HCT116 (cell line): ENCODE measurements around the gene PMPCB. TPM values are rescaled to one million over a fixed set of nuclear protein-coding genes. Genes with fewer than 3 reads are reported as not detected.
A peak's percentile ranks its signal among the peaks of the same experiment; 100 is the strongest.

Experiments
- ATAC-seq: fragments of 200-7000 bp; cut with Tn5 transposase; 2 replicates; pipeline ENCODE4 v1.9.1; 2020; ENCODE audit warnings: mild to moderate bottlenecking, moderate library complexity
- Bru-seq: library from RNA; stranded (reverse); fragments of 400-500 nt; gene quantifications from one replicate; lab custom pipeline; 2021; lab: Mats Ljungman, UMichigan
- BruChase-seq, 2 experiments: library from RNA; stranded (reverse); fragments of 400-500 nt; gene quantifications; one replicate each; lab custom pipeline; 2021; lab: Mats Ljungman, UMichigan
- BruUV-seq: library from RNA; stranded (reverse); fragments of 400-500 nt; replicated peaks from 2 replicates; lab custom pipeline; 2021; lab: Mats Ljungman, UMichigan
- CTCF ChIA-PET: fragments of 300-600 bp; sonication (Branson Sonifier 250); formaldehyde crosslinking; loops from one replicate; lab custom pipeline; 2021; ENCODE audit warnings: antibody characterized with exemption; lab: Charles Lee
- POLR2A ChIA-PET: fragments of 300-600, 350-600 bp; sonication (Branson Sonifier 250); formaldehyde crosslinking; loops from one replicate; lab custom pipeline; 2021; ENCODE audit warnings: antibody characterized with exemption; lab: Charles Lee
- RAD21 ChIA-PET, 2 experiments: fragments of 300-600 bp; sonication (Branson Sonifier 250); formaldehyde crosslinking; loops; one replicate each; lab custom pipeline; 2023; ENCODE audit warnings: low total read pairs in 2 of 2; ENCODE audit not compliant: uncharacterized antibody in 2 of 2, unreplicated experiment in 2 of 2, low non-redundant PET in 1 of 2; lab: Charles Lee
- DNase-seq: peaks from one replicate; pipeline ENCODE4 v3.0.0-alpha.2; 2010; ENCODE audit warnings: low read depth, low spot score
- H2AFZ ChIP-seq: fragments of 200-600 bp; shearing (Covaris generic), sonication (generic); 2 replicates; pipeline ENCODE4 v1.6.1; 2017; ENCODE audit warnings: low read depth, mixed run types, mixed read lengths, antibody characterized with exemption, low read length; ENCODE audit not compliant: poor library complexity, severe bottlenecking
- H3K27ac ChIP-seq: 2 replicates; pipeline ENCODE4 v1.5.1; 2012; ENCODE audit warnings: low read depth, low read length
- H3K27me3 ChIP-seq: fragments of 200-600 bp; sonication (generic); 2 replicates; pipeline ENCODE4 v1.6.1; 2016; ENCODE audit warnings: mixed run types, low read length, mixed read lengths; ENCODE audit not compliant: insufficient read depth
- H3K36me3 ChIP-seq, 2 experiments: fragments of 200-500 bp in 1 of 2; fragments of 200-600 bp in 1 of 2; sonication (Bioruptor generic) in 1 of 2; sonication (generic) in 1 of 2; 2 replicates each; pipeline versions ENCODE4 v1.5.1 to v1.6.1; 2014 to 2016; ENCODE audit warnings: low read length in 2 of 2, inconsistent platforms in 1 of 2, mixed read lengths in 1 of 2, mixed run types in 1 of 2; ENCODE audit not compliant: insufficient read depth in 2 of 2, control insufficient read depth in 1 of 2
- H3K4me1 ChIP-seq, 2 experiments: fragments of 200-600 bp in 1 of 2; sonication (generic) in 1 of 2; 2 replicates each; pipeline versions ENCODE4 v1.5.1 to v1.6.1; 2012 to 2017; ENCODE audit warnings: low read length in 2 of 2, inconsistent platforms in 1 of 2, mild to moderate bottlenecking in 1 of 2, mixed read lengths in 1 of 2, mixed run types in 1 of 2, moderate library complexity in 1 of 2; ENCODE audit not compliant: insufficient read depth in 2 of 2, control insufficient read depth in 1 of 2
- H3K4me2 ChIP-seq: fragments of 200-600 bp; sonication (generic); 2 replicates; pipeline ENCODE4 v1.6.1; 2017; ENCODE audit warnings: mixed run types, low read length, mixed read lengths
- H3K4me3 ChIP-seq, 2 experiments: fragments of 200-600 bp in 1 of 2; sonication (generic) in 1 of 2; replicated peaks in 1 of 2; 2 replicates each; pipeline ENCODE4 v1.5.1; 2011 to 2016; ENCODE audit warnings: low read length in 2 of 2, control low read depth in 1 of 2, low read depth in 1 of 2, mild to moderate bottlenecking in 1 of 2, mixed read lengths in 1 of 2, mixed run types in 1 of 2
- H3K79me2 ChIP-seq: fragments of 200-600 bp; sonication (generic); 2 replicates; pipeline ENCODE4 v1.6.1; 2017; ENCODE audit warnings: mild to moderate bottlenecking, mixed run types, low read length, moderate library complexity, mixed read lengths; ENCODE audit not compliant: insufficient read depth
- H3K9ac ChIP-seq: fragments of 200-600 bp; sonication (generic); 2 replicates; pipeline ENCODE4 v1.6.1; 2016; ENCODE audit warnings: low read length, mixed read lengths
- H3K9me2 ChIP-seq: fragments of 200-600 bp; sonication (generic), shearing (Covaris generic); 2 replicates; pipeline ENCODE4 v1.6.1; 2017; ENCODE audit warnings: mixed run types, mild to moderate bottlenecking, moderate library complexity; ENCODE audit not compliant: insufficient read depth
- H3K9me3 ChIP-seq, 2 experiments: fragments of 200-500 bp in 1 of 2; fragments of 200-600 bp in 1 of 2; sonication (Bioruptor generic) in 1 of 2; sonication (generic) in 1 of 2; 2 replicates each; pipeline ENCODE4 v1.6.1; 2014 to 2017; ENCODE audit warnings: low read length in 2 of 2, mixed read lengths in 2 of 2, inconsistent platforms in 1 of 2, low read depth in 1 of 2, mild to moderate bottlenecking in 1 of 2, mixed run types in 1 of 2, moderate library complexity in 1 of 2; ENCODE audit not compliant: control insufficient read depth in 1 of 2, insufficient read depth in 1 of 2
- H4K20me1 ChIP-seq: fragments of 200-600 bp; sonication (generic), shearing (Covaris generic); 2 replicates; pipeline ENCODE4 v1.6.1; 2017; ENCODE audit warnings: mixed run types, mild to moderate bottlenecking, moderate library complexity; ENCODE audit not compliant: insufficient read depth
- CBX3 ChIP-seq: IDR thresholded peaks from 2 replicates; pipeline ENCODE4 v1.6.1; 2012; ENCODE audit warnings: low read depth
- CEBPB ChIP-seq: IDR thresholded peaks from 2 replicates; pipeline ENCODE4 v1.6.1; 2012; ENCODE audit warnings: low read depth
- ELF1 ChIP-seq: IDR thresholded peaks from 2 replicates; pipeline ENCODE4 v1.6.1; 2012; ENCODE audit warnings: low read depth, borderline replicate concordance
- EZH2phosphoT487 ChIP-seq: fragments of 200-600 bp; IDR thresholded peaks from 2 replicates; pipeline ENCODE4 v1.6.1; 2018; ENCODE audit warnings: antibody characterized with exemption, borderline replicate concordance
- JUND ChIP-seq: IDR thresholded peaks from 2 replicates; pipeline ENCODE4 v1.6.1; 2012
- RAD21 ChIP-seq: IDR thresholded peaks from 2 replicates; pipeline ENCODE4 v1.6.1; 2012; ENCODE audit warnings: low read depth, mild to moderate bottlenecking
- SIN3A ChIP-seq: IDR thresholded peaks from 2 replicates; pipeline ENCODE4 v1.6.1; 2012; ENCODE audit warnings: low read depth
- SRF ChIP-seq: IDR thresholded peaks from 2 replicates; pipeline ENCODE4 v1.6.1; 2012; ENCODE audit warnings: low read depth
- YY1 ChIP-seq: IDR thresholded peaks from 2 replicates; pipeline ENCODE4 v1.6.1; 2011; ENCODE audit warnings: low read length, low read depth, moderate library complexity, mild to moderate bottlenecking; ENCODE audit not compliant: insufficient replicate concordance; ENCODE audit errors: extremely low read depth
- ZFX ChIP-seq: fragments of 450-650 bp; IDR thresholded peaks from 2 replicates; pipeline ENCODE4 v1.6.1; 2017
- intact Hi-C: fragments of 100-400 bp; cut with micrococcal nuclease; formaldehyde crosslinking; loops from 2 replicates; pipeline ENCODE4 v1.10.0; 2022
- long read RNA-seq: library from polyadenylated mRNA; unstranded; transcript quantifications from one replicate; pipeline ENCODE4 v2.0.0, GENCODE V29; 2021; ENCODE audit not compliant: unreplicated experiment
- polyA plus RNA-seq: library from polyadenylated mRNA; unstranded; fragments of >200 nt; gene quantifications from 2 replicates; pipeline ENCODE4 v1.2.1, GENCODE V29; 2012; ENCODE audit warnings: missing spikeins
- total RNA-seq: library from RNA; stranded (reverse); gene quantifications from one replicate; pipeline ENCODE4 v1.2.1, GENCODE V29; 2021; ENCODE audit not compliant: unreplicated experiment
- TF ChIP-seq, protein P1 (sequence below), 3 experiments: fragments of 200-600 bp in 1 of 3; sonication (generic) in 1 of 3; IDR thresholded peaks in 2 of 3; conservative IDR thresholded peaks in 1 of 3; 2 replicates each; pipeline ENCODE4 v1.5.1; 2012 to 2017; ENCODE audit warnings: low read depth in 2 of 3, low read length in 2 of 3, antibody characterized with exemption in 1 of 3, borderline replicate concordance in 1 of 3, control low read depth in 1 of 3, mild to moderate bottlenecking in 1 of 3, mixed read lengths in 1 of 3, mixed run types in 1 of 3, moderate library complexity in 1 of 3; ENCODE audit not compliant: insufficient read depth in 1 of 3
- TF ChIP-seq, protein P2 (sequence below): IDR thresholded peaks from 2 replicates; pipeline ENCODE4 v1.6.1; 2011; ENCODE audit warnings: mild to moderate bottlenecking, low read length, moderate library complexity; ENCODE audit not compliant: insufficient replicate concordance; ENCODE audit errors: extremely low read depth
- TF ChIP-seq, protein P3 (sequence below): IDR thresholded peaks from 2 replicates; pipeline ENCODE4 v1.6.1; 2012; ENCODE audit warnings: low read depth

Gene PMPCB, protein sequence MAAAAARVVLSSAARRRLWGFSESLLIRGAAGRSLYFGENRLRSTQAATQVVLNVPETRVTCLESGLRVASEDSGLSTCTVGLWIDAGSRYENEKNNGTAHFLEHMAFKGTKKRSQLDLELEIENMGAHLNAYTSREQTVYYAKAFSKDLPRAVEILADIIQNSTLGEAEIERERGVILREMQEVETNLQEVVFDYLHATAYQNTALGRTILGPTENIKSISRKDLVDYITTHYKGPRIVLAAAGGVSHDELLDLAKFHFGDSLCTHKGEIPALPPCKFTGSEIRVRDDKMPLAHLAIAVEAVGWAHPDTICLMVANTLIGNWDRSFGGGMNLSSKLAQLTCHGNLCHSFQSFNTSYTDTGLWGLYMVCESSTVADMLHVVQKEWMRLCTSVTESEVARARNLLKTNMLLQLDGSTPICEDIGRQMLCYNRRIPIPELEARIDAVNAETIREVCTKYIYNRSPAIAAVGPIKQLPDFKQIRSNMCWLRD
- total RNA-seq: 73.9 TPM
- 55.0 and 72.6 TPM in 2 replicates for polyA plus RNA-seq
- percentile 94 among the genes with signal in this experiment for Bru-seq, nascent RNA
- percentile 91 among the genes with signal in this experiment for BruChase-seq, experiment 1, labeled RNA remaining after a 6-hour chase
- percentile 85 among the genes with signal in this experiment for BruChase-seq, experiment 2, labeled RNA remaining after a 2-hour chase
- long read RNA-seq, transcript PMPCB-201 (13 exons, 2,472 nt): major isoform, 95 of 122 reads
- long read RNA-seq, transcript PMPCB-202 (12 exons, 1,714 nt): minor isoform, 7 of 122 reads
- long read RNA-seq, partial matches to known transcripts: 12 of 122 reads
- long read RNA-seq, other reads (novel, unspliced or antisense): 6 of 122 reads

DNA sequence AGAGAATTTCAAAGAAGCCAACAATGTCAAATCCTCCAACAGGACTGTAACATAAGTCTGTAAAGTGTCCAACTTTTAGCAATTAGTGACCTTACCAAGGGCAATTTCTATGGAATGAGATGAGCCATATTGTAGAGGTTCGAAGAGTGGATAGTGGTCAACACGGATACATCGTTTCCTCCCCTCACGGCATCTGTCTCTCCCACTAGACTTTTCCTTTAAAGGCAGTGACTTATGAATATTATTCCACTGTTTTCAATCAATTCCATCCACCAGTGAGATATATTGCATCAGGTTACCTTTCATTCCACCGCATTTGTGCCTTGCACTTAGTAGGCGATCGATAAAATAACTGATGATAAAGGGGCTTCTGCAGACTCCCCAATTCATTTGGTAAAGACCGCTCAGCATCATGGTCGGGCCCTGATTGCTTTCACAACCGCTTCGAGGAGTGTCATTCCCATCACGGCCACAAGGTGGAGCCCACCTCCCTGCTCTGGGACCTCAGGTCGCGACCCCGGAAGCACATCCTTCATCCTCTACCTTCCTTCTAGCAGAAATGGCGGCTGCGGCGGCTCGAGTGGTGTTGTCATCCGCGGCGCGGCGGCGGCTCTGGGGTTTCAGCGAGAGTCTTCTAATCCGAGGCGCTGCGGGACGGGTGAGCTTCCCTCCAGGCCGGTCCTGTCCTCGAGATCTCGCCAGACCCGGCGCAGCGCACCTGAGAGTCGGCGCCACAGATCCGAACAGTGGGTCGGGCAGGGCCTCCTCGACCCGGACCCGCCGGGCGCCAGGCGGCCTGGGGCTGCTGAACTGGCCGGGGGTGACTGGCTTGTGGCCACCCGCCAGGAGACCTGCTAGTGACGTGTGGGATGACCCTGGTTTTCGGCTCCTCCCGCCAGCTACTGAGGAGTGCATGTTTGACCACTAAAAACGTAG, at the start of gene PMPCB:
PMPCB (plus strand) TSS at position 535 of the 936 bp plus-strand sequence; CDS start at position 560, 25 bp downstream.
- POLR2A ChIA-PET: no interaction called here
- H3K4me1 ChIP-seq: peaks cover 6 to 14% of the 10 kb centered on the region in 2 experiments; a peak in 3 of 4 replicates
- TF ChIP-seq YY1 (peak; percentile 96), CEBPB (no peak), SRF (no peak), EZH2phosphoT487 (no peak), ZFX (peak; percentile 89), RAD21 (peak; percentile 86), CBX3 (peak; percentile 83; the same call in 1 of the 2 replicates), JUND (no peak), ELF1 (peak; percentile 62), SIN3A (peak; percentile 95)
- TF ChIP-seq, protein P1, sequence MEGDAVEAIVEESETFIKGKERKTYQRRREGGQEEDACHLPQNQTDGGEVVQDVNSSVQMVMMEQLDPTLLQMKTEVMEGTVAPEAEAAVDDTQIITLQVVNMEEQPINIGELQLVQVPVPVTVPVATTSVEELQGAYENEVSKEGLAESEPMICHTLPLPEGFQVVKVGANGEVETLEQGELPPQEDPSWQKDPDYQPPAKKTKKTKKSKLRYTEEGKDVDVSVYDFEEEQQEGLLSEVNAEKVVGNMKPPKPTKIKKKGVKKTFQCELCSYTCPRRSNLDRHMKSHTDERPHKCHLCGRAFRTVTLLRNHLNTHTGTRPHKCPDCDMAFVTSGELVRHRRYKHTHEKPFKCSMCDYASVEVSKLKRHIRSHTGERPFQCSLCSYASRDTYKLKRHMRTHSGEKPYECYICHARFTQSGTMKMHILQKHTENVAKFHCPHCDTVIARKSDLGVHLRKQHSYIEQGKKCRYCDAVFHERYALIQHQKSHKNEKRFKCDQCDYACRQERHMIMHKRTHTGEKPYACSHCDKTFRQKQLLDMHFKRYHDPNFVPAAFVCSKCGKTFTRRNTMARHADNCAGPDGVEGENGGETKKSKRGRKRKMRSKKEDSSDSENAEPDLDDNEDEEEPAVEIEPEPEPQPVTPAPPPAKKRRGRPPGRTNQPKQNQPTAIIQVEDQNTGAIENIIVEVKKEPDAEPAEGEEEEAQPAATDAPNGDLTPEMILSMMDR (IDR thresholded peaks at IDR 0.05 in 2 of 3, conservative IDR thresholded peaks at IDR 0.05 in 1 of 3; ENCODE audit: borderline replicate concordance in 1 of 3, insufficient read depth in 1 of 3, low read depth in 2 of 3, low read length in 2 of 3): peak; percentile 74 to 92 (median 88)
- TF ChIP-seq, protein P2, sequence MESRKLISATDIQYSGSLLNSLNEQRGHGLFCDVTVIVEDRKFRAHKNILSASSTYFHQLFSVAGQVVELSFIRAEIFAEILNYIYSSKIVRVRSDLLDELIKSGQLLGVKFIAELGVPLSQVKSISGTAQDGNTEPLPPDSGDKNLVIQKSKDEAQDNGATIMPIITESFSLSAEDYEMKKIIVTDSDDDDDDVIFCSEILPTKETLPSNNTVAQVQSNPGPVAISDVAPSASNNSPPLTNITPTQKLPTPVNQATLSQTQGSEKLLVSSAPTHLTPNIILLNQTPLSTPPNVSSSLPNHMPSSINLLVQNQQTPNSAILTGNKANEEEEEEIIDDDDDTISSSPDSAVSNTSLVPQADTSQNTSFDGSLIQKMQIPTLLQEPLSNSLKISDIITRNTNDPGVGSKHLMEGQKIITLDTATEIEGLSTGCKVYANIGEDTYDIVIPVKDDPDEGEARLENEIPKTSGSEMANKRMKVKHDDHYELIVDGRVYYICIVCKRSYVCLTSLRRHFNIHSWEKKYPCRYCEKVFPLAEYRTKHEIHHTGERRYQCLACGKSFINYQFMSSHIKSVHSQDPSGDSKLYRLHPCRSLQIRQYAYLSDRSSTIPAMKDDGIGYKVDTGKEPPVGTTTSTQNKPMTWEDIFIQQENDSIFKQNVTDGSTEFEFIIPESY: peak; percentile 60
- TF ChIP-seq, protein P3, sequence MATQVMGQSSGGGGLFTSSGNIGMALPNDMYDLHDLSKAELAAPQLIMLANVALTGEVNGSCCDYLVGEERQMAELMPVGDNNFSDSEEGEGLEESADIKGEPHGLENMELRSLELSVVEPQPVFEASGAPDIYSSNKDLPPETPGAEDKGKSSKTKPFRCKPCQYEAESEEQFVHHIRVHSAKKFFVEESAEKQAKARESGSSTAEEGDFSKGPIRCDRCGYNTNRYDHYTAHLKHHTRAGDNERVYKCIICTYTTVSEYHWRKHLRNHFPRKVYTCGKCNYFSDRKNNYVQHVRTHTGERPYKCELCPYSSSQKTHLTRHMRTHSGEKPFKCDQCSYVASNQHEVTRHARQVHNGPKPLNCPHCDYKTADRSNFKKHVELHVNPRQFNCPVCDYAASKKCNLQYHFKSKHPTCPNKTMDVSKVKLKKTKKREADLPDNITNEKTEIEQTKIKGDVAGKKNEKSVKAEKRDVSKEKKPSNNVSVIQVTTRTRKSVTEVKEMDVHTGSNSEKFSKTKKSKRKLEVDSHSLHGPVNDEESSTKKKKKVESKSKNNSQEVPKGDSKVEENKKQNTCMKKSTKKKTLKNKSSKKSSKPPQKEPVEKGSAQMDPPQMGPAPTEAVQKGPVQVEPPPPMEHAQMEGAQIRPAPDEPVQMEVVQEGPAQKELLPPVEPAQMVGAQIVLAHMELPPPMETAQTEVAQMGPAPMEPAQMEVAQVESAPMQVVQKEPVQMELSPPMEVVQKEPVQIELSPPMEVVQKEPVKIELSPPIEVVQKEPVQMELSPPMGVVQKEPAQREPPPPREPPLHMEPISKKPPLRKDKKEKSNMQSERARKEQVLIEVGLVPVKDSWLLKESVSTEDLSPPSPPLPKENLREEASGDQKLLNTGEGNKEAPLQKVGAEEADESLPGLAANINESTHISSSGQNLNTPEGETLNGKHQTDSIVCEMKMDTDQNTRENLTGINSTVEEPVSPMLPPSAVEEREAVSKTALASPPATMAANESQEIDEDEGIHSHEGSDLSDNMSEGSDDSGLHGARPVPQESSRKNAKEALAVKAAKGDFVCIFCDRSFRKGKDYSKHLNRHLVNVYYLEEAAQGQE: no peak

More for the DNA sequence above, at the start of gene PMPCB:
- ChIA-PET RAD21 (no interaction called here), CTCF (interaction anchor here (1.3 to 3.0 kb wide), 2 partner anchors 109 to 110 kb away, joined by 4 to 8 read pairs; no protein-coding TSS in a partner anchor)
- no TSS peak for BruUV-seq
- H3K9me3 ChIP-seq: no peaks in the 10 kb centered on the region
- ATAC-seq (peak; percentile 91), DNase-seq (peak; percentile 84)
- peaks cover 7 to 20% of the 10 kb centered on the region in 2 experiments; a peak in 3 of 4 replicates for H3K36me3 ChIP-seq
- peak within 1 kb of the TSS; percentile 58 for H3K27ac ChIP-seq
- peaks cover 45% of the 10 kb centered on the region for H3K79me2 ChIP-seq
- H3K27me3 ChIP-seq: no peaks in the 10 kb centered on the region
- peak within 1 kb of the TSS; percentile 81 for H3K9ac ChIP-seq
- no peaks in the 10 kb centered on the region for H4K20me1 ChIP-seq
- H3K4me2 ChIP-seq: peak within 1 kb of the TSS; percentile 89
- no peaks in the 10 kb centered on the region for H3K9me2 ChIP-seq
- peak within 1 kb of the TSS; percentile 71 to 85 for H3K4me3 ChIP-seq
- intact Hi-C loops: loop anchor here (1.0 to 10.0 kb wide), 2 partner anchors 110 to 868 kb away; no protein-coding TSS in a partner anchor
- peak within 1 kb of the TSS; percentile 99 for H2AFZ ChIP-seq
